Uterus (tissue), 2 donors: ENCODE results near the gene WDR38.

ENCODE experiments used
- POLR2A ChIP-seq, 2 donors: fragments of 450-650 bp; IDR thresholded peaks; one replicate each; pipeline ENCODE4 v1.6.1; 2016; ENCODE audit warnings: antibody characterized with exemption in 2 of 2, mild to moderate bottlenecking in 1 of 2, moderate library complexity in 1 of 2
- TF ChIP-seq, protein P1 (sequence below), 4 experiments: fragments of 200-600 bp in 2 of 4; fragments of 450-650 bp in 2 of 4; sonication (generic) in 2 of 4; IDR thresholded peaks; one replicate each; pipeline ENCODE4 v1.5.1; 2016 to 2019; ENCODE audit warnings: antibody characterized with exemption in 4 of 4, mild to moderate bottlenecking in 2 of 4, moderate library complexity in 1 of 4

DNA sequence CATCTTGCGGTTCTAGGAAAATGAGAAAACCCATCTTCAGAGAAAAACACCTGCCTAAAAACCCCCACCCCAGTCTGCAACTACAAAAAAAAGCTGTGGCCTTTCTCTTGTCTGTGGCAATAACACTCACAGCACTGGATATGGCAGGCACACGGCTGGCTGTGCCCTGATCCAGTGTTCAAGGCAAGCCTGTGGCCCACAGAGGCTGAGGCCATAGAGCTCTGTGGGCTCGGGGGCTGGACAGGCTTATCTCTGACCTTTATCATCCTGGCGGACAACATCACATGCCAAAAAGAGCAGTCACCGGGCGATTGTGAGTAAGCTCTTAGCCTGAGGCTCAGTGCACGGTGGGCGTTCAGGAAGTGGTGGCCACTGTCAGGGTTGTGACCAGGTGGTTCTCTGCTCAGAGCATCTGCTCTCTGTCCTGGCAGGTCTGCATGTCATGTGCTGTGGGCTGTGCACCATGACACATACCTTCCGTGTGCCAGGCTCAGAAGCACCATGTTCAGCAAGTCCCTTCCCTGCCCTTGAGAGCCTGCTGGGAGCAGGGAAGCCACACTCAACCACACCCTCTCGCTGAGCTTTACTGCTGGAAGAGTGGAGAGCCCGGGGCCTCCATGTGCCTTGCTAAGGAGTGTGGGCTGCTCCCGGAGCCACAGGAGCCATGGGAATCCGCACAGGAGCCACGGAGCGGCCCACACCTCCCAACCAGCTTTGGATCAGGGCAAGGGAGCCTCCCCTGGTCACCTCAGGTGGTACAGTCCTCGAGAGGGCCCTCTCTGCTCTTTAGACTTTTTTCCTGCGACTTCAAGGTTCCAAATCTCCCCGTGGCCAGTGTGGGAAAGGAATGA, 34.6 kb upstream of the WDR38 start:
- TF ChIP-seq, protein P1, sequence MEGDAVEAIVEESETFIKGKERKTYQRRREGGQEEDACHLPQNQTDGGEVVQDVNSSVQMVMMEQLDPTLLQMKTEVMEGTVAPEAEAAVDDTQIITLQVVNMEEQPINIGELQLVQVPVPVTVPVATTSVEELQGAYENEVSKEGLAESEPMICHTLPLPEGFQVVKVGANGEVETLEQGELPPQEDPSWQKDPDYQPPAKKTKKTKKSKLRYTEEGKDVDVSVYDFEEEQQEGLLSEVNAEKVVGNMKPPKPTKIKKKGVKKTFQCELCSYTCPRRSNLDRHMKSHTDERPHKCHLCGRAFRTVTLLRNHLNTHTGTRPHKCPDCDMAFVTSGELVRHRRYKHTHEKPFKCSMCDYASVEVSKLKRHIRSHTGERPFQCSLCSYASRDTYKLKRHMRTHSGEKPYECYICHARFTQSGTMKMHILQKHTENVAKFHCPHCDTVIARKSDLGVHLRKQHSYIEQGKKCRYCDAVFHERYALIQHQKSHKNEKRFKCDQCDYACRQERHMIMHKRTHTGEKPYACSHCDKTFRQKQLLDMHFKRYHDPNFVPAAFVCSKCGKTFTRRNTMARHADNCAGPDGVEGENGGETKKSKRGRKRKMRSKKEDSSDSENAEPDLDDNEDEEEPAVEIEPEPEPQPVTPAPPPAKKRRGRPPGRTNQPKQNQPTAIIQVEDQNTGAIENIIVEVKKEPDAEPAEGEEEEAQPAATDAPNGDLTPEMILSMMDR (IDR thresholded peaks at IDR 0.05) = no peak
- TF ChIP-seq POLR2A (IDR thresholded peaks at IDR 0.05) = no peak
